ENCODE measurements around the gene ZCCHC4. TPM values are rescaled to one million over a fixed set of nuclear protein-coding genes. Genes with fewer than 3 reads are reported as not detected.

ZCCHC4 gene
- total RNA-seq, 1 donor from 2014 or later: 8.3 TPM

- DNase-seq (ENCODE audit: low spot score): peak; percentile 95
Observed at GRCh38 chr4:25376754-25377571, 64.4 kb downstream of the ZCCHC4 start, which contains the start of gene ANAPC4. Gene ANAPC4, plus strand, starts transcription at chr4:25377263. Its CDS starts 165 bp downstream, at chr4:25377428.

- no peak for DNase-seq (ENCODE audit: low spot score)
Observed at GRCh38 chr4:25377572-25378436, 65.2 kb downstream of the ZCCHC4 start.

- DNase-seq (ENCODE audit: low spot score): no peak
Observed at GRCh38 chr4:25378437-25378743, 65.8 kb downstream of the ZCCHC4 start.

- DNase-seq (ENCODE audit: low spot score): no peak
Observed at GRCh38 chr4:25379591-25379990, 67.0 kb downstream of the ZCCHC4 start.

- DNase-seq (ENCODE audit: low spot score): no peak
Observed at GRCh38 chr4:25383647-25384046, 71.1 kb downstream of the ZCCHC4 start.

GRCh38 chr4:25386926-25387325 is 74.4 kb downstream of the ZCCHC4 start:
- DNase-seq (ENCODE audit: low spot score): no peak

- no peak for DNase-seq (ENCODE audit: low spot score)
Observed at GRCh38 chr4:25397305-25397704, 84.7 kb downstream of the ZCCHC4 start.

- no peak for DNase-seq (ENCODE audit: low spot score)
Observed at GRCh38 chr4:25399510-25399909, 86.9 kb downstream of the ZCCHC4 start.

- DNase-seq (ENCODE audit: low spot score): no peak
Observed at GRCh38 chr4:25401066-25401465, 88.5 kb downstream of the ZCCHC4 start.

GRCh38 chr4:25402521-25402920 is 89.9 kb downstream of the ZCCHC4 start:
- no peak for DNase-seq (ENCODE audit: low spot score)

GRCh38 chr4:25403699-25404098 is 91.1 kb downstream of the ZCCHC4 start:
- no peak for DNase-seq (ENCODE audit: low spot score)

- no peak for DNase-seq (ENCODE audit: low spot score)
Observed at GRCh38 chr4:25405453-25405852, 92.9 kb downstream of the ZCCHC4 start.

GRCh38 chr4:25406081-25406692 is 93.6 kb downstream of the ZCCHC4 start:
- DNase-seq (ENCODE audit: low spot score): no peak

GRCh38 chr4:25410820-25411529 is 98.4 kb downstream of the ZCCHC4 start:
- no peak for DNase-seq (ENCODE audit: low spot score)

- no peak for DNase-seq (ENCODE audit: low spot score)
Observed at GRCh38 chr4:25413261-25413660, 100.7 kb downstream of the ZCCHC4 start.

GRCh38 chr4:25417014-25417413 is 104.4 kb downstream of the ZCCHC4 start:
- DNase-seq (ENCODE audit: low spot score): no peak

Other genes with a start within 250 kb of the ZCCHC4 start
- gene SEPSECS, start 152.3 kb upstream of the ZCCHC4 start, total RNA-seq: 17.2 TPM
- 11.2 TPM for gene PI4K2B, start 78.7 kb upstream of the ZCCHC4 start, total RNA-seq
- gene ANAPC4, start 64.5 kb downstream of the ZCCHC4 start, total RNA-seq: 28.9 TPM